Smooth muscle cell (in vitro differentiated cells): Measurements from ENCODE around the gene HOXD9. TPM values are rescaled to one million over a fixed set of nuclear protein-coding genes. Genes with fewer than 3 reads are reported as not detected.
A peak's percentile ranks its signal among the peaks of the same experiment; 100 is the strongest.

Experiments
- DNase-seq: peaks from one replicate; lab custom pipeline; 2025; ENCODE audit not compliant: unreplicated experiment; lab: John Stamatoyannopoulos, UW
- H2AFZ ChIP-seq: fragments of 200-600 bp; sonication (generic); 2 replicates; pipeline ENCODE4 v1.6.0; 2016; ENCODE audit warnings: antibody characterized with exemption, low read depth, mild to moderate bottlenecking
- H3F3A ChIP-seq: fragments of 200-600 bp; sonication (generic); 2 replicates; pipeline ENCODE4 v1.6.0; 2017; ENCODE audit warnings: antibody characterized with exemption, low read depth
- H3K27ac ChIP-seq: fragments of 200-600 bp; sonication (generic); 2 replicates; pipeline ENCODE4 v1.5.1; 2016; ENCODE audit warnings: low read depth, mild to moderate bottlenecking
- H3K27me3 ChIP-seq: fragments of 200-600 bp; sonication (generic); 2 replicates; pipeline ENCODE4 v1.6.1; 2016; ENCODE audit warnings: low read depth, mild to moderate bottlenecking
- H3K36me3 ChIP-seq: fragments of 200-600 bp; sonication (generic); 2 replicates; pipeline ENCODE4 v1.5.1; 2016; ENCODE audit warnings: low read depth
- H3K4me1 ChIP-seq: fragments of 200-600 bp; sonication (generic); 2 replicates; pipeline ENCODE4 v1.5.1; 2016; ENCODE audit warnings: low read depth
- H3K4me2 ChIP-seq: fragments of 200-600 bp; sonication (generic); 2 replicates; pipeline ENCODE4 v1.6.0; 2016; ENCODE audit warnings: mild to moderate bottlenecking
- H3K4me3 ChIP-seq: fragments of 200-600 bp; sonication (generic); 2 replicates; pipeline ENCODE4 v1.5.1; 2016; ENCODE audit warnings: mild to moderate bottlenecking
- H3K79me2 ChIP-seq: fragments of 200-600 bp; sonication (generic); 2 replicates; pipeline ENCODE4 v1.6.0; 2016; ENCODE audit warnings: low read depth, mild to moderate bottlenecking
- H3K9ac ChIP-seq: fragments of 200-600 bp; sonication (generic); 2 replicates; pipeline ENCODE4 v1.6.0; 2016; ENCODE audit warnings: low read depth
- H3K9me3 ChIP-seq: fragments of 200-600 bp; sonication (generic); replicated peaks from 2 replicates; pipeline ENCODE4 v1.5.1; 2016; ENCODE audit warnings: low read depth
- H4K20me1 ChIP-seq: fragments of 200-600 bp; sonication (generic); 2 replicates; pipeline ENCODE4 v1.6.0; 2016; ENCODE audit warnings: low read depth
- WGBS: methylation state at CpG from one replicate; pipeline ENCODE4 v1.1.7; 2016; ENCODE audit warnings: low lambda C conversion rate; 5-methylcytosine and 5-hydroxymethylcytosine counted together
- polyA plus RNA-seq: library from polyadenylated mRNA; unstranded; fragments of >200 nt; fragmentation: Nextera tagmentation; extraction: Ambion mirVana; gene quantifications from 2 replicates; pipeline ENCODE4 v1.2.1, GENCODE V29; 2016
- total RNA-seq: library from RNA; depleted of rRNA; stranded (reverse); fragments of >200 nt; gene quantifications from 2 replicates; pipeline ENCODE4 v1.2.3, GENCODE V29; 2014
- TF ChIP-seq, protein P1 (sequence below): fragments of 200-600 bp; sonication (generic); IDR thresholded peaks from 2 replicates; pipeline ENCODE4 v1.5.1; 2017; ENCODE audit warnings: borderline replicate concordance, mild to moderate bottlenecking, antibody characterized with exemption; ENCODE audit not compliant: insufficient read depth, poor library complexity, severe bottlenecking

Gene HOXD9
- total and polyA plus RNA-seq, 2 experiments from 2014 or later, result 0.49 to 2.2 TPM

DNA sequence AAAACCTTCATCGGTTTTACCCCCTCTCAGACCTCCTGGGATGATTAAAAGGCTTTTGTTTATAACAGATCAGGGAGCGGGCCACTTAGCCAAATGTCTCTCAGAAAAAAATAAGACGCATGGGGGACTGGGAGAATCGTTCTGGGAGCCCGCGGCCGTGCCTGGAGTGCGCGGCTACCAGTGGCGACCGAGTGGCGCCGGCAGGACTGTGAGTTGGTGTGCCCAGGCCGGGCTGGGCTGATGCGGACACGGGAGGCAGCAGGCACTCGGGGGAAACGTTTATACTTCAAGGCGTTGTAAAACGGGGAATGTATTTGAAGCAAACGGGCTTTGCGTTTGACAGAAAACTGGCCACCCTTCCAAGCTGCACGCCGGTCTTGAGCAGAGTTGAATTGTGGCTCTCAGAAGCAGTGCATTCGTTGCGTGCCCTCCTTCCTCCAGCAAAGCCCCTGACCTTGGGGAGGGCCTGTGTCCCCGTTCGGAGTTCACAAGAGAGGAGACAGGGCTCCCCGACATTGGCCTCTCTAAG, 10.6 kb upstream of the HOXD9 start:
- DNase-seq, result no peak
- H3K79me2 ChIP-seq, result peaks cover 18% of the 10 kb centered on the region

DNA sequence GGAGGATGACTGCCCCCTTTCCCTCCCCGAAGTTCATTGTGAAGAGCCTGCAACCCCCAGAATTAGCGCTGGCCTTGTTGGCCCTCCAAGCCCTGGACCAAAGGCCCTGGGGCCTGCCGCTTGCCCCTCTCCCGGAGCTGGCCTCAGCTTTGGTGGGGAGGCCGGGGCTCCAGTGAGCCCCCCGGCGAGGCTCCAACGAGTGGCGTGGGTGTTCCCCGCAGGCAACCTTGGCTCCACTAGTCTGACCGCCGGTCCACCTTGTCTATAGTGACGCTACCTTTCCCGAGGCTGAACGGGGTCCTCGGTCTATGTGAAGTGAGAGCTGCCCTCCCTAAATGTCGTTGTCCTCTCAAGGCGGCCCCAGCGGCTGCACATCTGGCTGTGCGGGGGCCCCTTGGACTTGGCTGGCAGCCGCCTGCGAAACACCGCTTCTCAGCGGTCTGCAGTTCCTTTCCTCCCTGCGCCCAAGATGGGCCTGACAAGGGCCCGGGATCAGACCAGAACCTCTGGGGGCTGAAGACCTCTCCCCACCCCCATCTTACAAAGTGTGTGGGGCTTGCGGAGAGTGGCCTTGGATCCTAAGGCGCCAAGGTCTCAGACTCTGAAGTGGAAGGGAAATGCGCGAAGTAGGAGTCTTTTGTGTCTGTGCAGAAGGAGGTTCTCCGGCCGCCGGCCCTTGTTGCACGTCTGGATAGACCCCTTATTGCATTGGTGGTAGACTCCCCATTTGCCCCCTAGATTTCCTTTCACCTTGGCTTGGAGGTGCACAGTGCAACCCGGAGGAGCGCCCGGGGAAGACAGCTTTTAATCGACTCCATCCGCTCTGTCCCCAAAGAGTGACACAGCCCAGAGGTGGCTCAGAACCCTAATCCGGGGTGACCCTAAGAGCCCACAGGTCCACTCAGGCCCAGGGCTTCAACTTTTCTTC, 9.9 kb upstream of the HOXD9 start:
- Histone ChIP-seq H2AFZ (no peak overlapping the region), H3K79me2 (peaks cover 18% of the 10 kb centered on the region), H3F3A (no peaks in the 10 kb centered on the region), H3K27ac (no peak overlapping the region), H3K9me3 (no peaks in the 10 kb centered on the region), H3K4me1 (no peaks in the 10 kb centered on the region), H3K4me3 (no peak overlapping the region), H3K27me3 (peaks cover 99% of the 10 kb centered on the region), H3K36me3 (no peaks in the 10 kb centered on the region), H4K20me1 (peaks cover 100% of the 10 kb centered on the region), H3K9ac (no peak overlapping the region), H3K4me2 (no peak overlapping the region)
- TF ChIP-seq, protein P1, sequence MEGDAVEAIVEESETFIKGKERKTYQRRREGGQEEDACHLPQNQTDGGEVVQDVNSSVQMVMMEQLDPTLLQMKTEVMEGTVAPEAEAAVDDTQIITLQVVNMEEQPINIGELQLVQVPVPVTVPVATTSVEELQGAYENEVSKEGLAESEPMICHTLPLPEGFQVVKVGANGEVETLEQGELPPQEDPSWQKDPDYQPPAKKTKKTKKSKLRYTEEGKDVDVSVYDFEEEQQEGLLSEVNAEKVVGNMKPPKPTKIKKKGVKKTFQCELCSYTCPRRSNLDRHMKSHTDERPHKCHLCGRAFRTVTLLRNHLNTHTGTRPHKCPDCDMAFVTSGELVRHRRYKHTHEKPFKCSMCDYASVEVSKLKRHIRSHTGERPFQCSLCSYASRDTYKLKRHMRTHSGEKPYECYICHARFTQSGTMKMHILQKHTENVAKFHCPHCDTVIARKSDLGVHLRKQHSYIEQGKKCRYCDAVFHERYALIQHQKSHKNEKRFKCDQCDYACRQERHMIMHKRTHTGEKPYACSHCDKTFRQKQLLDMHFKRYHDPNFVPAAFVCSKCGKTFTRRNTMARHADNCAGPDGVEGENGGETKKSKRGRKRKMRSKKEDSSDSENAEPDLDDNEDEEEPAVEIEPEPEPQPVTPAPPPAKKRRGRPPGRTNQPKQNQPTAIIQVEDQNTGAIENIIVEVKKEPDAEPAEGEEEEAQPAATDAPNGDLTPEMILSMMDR, result no peak
- no peak for DNase-seq
- WGBS, result 60% methylated on average over 40 of the region's 40 CpGs

More for the DNA sequence above, 10.6 kb upstream of the HOXD9 start:
- TF ChIP-seq, protein P1, result no peak
- H3K4me3 ChIP-seq, result peak overlapping the region; percentile 6
- 31% methylated on average over 29 of the region's 29 CpGs for WGBS
- no peak overlapping the region for H3K27ac ChIP-seq
- H3F3A ChIP-seq, result no peaks in the 10 kb centered on the region
- H3K4me1 ChIP-seq, result no peaks in the 10 kb centered on the region
- H3K9me3 ChIP-seq, result no peaks in the 10 kb centered on the region
- no peak overlapping the region for H3K4me2 ChIP-seq
- H3K27me3 ChIP-seq, result peaks cover 96% of the 10 kb centered on the region
- no peak overlapping the region for H2AFZ ChIP-seq
- H3K36me3 ChIP-seq, result no peaks in the 10 kb centered on the region
- no peak overlapping the region for H3K9ac ChIP-seq
- H4K20me1 ChIP-seq, result peaks cover 97% of the 10 kb centered on the region

DNA sequence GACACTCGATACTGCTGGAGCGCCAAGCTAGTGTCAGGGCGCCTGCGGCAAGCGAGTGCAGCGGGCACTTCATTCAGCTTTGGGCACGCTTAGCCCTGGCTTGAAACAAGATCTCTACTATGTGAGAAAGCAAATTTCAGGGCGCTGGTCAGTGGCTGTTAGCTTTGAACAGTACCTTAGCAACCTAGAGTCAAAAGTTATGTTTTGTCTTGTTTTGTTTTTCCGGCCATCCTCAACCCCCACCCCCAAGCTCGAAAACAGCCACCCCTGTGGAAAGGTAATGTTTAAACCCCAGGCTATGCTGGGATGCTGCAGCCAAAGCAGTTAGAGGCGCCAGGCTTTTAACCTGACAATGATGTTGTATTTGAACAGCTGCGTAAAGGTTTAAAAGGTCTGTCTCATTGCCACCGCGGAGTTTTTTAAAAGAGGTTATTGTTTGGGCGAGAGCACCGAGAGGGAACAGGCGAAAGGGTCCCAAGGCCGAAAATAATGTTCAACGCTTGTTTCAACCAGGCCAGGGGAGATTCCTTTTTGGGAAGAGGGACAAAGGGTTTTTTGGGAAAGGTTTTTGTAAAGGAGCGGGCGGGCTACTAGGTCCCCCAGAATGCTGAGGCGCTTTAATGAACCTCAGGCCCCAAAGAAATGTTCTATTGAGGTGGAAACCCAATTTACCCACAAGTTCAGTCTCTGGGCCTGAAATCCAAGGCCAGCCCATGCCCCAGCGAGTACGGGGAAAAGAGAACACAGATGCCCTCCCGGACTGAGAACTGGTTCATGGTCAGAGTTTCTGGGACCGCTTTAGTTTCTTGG, 8.2 kb upstream of the HOXD9 start:
- H3F3A ChIP-seq, result no peaks in the 10 kb centered on the region
- H3K79me2 ChIP-seq, result peaks cover 18% of the 10 kb centered on the region
- H3K4me2 ChIP-seq, result no peak overlapping the region
- peaks cover 100% of the 10 kb centered on the region for H3K27me3 ChIP-seq
- H4K20me1 ChIP-seq, result peaks cover 99% of the 10 kb centered on the region
- no peak for DNase-seq
- H3K36me3 ChIP-seq, result no peaks in the 10 kb centered on the region
- H2AFZ ChIP-seq, result no peak overlapping the region
- TF ChIP-seq, protein P1, result no peak
- no peaks in the 10 kb centered on the region for H3K9me3 ChIP-seq
- H3K9ac ChIP-seq, result no peak overlapping the region
- no peak overlapping the region for H3K27ac ChIP-seq
- no peaks in the 10 kb centered on the region for H3K4me1 ChIP-seq
- no peak overlapping the region for H3K4me3 ChIP-seq
- WGBS, result 50% methylated on average over 26 of the region's 26 CpGs
